DMS 273 (cell line): ENCODE measurements around the gene CHEK2.
"Not testable (repeated sequence)": the region's sequence is repeated elsewhere in the genome, so short reads cannot be mapped to it uniquely, and the experiment has no call there.

Experiments used
- DNase-seq: peaks from one replicate; lab custom pipeline; 2025; ENCODE audit not compliant: unreplicated experiment; lab: John Stamatoyannopoulos, UW

Gene CHEK2

DNA sequence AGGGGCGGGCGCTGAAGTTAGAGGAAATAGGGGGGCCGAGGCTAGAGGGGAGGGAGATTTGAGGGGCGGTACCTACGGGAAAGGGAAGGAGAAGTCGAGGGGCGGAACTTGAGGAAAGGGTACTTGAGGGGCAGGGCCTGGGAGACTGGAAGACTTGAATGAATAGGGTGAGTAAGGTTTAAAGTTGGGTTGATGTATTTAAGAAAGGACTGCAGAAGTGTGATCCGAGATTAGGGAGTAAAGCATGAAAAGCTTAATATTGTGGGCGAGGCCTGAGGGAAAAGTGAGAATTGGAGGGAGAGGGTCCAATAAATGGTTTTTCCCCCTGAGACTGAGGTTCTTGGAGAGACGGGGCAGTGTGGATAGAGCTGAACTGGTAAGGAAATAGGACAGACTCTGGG, 942 bp upstream of the CHEK2 start:
- no peak for DNase-seq

DNA sequence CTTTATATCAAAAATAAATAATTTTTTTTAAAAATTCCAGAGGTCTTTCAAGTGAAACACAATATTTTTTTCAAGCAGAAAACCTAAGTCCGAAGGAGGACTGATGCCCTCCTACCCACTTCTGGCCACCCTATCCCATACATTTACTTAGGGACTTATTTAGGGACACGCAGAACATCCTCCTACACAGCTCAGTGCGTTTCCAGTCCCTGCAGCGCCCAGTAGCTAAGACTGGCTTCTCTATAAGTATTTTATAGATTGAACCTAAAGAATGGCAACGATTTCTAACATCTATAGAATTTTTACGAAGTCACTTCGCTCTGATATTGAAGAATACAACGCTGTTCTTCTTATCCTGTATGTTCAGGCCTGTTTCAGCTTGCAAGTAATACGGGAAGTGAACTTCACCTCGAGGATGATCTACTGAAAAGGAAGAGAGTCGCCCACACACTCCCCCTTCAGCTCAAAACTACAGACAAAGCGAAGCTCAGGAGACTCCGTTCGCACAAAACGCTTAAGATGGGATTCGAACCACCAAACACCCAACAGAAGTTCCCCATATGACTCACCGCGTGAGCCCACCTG, 328 bp downstream of the CHEK2 start:
- DNase-seq: no peak

DNA sequence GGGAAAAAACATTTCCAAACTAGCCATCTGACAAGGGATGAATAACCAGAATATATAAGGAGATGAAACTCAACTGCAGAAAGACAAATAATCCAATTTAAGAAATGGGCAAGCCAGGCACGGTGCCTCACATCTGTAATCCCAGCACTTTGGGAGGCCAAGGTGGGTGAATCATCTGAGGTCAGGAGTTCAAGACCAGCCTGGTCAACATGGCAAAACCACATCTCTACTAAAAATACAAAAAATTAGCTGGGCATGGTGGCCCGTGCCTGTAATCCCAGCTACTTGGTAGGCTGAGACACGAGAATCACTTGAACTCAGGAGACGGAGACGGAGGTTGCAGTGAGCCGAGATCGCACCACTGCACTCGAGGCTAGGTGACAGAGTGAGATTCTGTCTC, 2.7 kb downstream of the CHEK2 start:
- not testable (repeated sequence) for DNase-seq

DNA sequence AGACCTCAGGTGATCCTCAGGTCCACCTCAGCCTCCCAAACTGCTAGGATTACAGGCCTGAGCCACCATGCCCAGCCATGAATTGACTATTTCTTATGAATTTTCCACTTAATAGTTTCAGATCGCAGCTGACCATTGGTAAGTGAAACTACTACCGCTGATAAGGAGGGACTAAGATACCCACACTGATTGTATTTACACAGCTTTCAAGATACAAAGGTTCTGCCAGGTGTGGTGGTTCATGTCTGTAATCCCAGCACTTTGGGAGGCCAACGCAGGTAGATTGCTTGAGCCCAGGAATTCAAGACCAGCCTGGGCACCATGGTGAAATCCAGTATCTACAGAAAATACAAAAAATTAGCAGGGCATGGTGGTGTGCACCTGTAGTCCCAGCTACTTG, 3.9 kb downstream of the CHEK2 start:
- DNase-seq: no peak

DNA sequence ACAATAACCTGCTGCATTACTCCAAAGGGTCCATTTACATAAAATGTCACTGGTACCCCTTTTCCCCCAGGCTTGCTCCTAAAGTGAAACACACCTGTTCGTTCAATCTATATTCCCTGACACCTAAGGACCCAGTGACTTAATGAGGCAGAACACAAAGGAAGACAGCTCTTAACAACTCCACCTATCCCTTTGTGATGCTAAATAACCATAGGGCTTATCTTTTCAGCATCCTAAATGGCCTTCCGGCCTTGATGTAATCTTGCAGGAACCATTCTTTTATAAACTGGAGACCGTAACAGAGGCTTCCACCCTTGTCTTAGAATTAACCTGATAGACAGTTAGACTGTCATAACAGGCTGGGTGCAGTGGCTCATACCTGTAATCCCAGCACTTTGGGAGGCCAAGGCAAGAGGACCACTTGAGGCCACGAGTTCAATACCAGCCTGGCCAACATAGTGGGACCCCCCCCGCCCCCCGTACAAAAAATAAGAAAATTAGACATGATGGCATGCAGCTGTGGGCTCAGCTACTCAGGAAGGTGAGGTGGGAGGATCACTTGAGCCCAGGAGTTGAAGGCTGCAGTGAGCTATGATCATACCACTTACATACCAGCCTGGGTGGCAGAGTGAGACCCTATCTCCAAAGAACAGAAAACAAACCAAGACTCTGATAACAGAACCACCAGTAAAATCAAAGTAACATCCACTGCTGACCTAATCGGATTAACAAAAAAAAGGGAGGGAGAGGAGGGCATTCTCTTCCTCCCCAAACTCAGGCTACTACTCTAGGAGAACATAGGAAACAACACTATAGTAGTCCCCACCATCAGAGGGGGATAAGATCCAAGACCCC, 5.1 kb downstream of the CHEK2 start:
- no peak for DNase-seq

GRCh38 chr22:28734393-28734792, 7.2 kb downstream of the CHEK2 start:
- no peak for DNase-seq

DNA sequence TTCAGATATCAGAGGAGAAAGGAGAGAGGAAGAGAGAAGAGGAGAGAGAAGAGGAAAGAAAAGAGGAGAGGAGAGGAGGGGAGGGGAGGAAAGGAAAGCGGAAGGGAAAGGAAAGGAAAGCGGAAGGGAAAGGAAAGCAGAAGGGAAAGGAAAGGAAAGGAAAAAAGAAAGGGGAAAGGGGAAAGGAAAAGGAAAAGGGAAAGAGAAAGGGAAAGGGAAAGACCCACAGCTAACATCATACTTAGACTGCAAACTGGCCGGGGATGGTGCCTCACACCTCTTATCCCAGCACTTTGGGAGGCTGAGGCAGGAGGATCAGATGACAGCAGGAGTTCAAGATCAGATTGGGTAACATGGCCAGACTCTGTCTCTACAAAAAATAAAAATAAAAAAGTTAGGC, 11.4 kb downstream of the CHEK2 start:
- no peak for DNase-seq

- DNase-seq: no peak
Observed at GRCh38 chr22:28728621-28729313, 12.9 kb downstream of the CHEK2 start.

- DNase-seq: no peak
Observed at GRCh38 chr22:28728002-28728401, 13.6 kb downstream of the CHEK2 start.

DNA sequence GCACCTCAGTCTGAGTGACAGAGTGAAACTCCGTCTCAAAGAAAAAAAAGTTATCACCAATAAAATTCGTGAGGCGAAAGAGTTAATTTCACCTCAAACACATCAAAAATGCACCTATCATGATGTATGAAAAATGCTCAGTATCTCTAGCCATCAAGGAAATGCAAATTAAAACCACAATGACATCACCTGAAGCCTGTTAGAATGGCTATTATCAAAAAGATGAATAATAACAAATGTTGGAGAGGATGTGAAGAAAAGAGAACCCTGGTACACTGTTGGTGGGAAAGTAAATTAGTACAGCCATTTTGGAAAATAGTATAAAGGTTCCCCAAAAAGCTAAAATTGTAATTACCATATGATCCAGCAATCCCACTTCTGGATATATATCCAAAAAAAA, 23.6 kb downstream of the CHEK2 start:
- DNase-seq: no peak

DNA sequence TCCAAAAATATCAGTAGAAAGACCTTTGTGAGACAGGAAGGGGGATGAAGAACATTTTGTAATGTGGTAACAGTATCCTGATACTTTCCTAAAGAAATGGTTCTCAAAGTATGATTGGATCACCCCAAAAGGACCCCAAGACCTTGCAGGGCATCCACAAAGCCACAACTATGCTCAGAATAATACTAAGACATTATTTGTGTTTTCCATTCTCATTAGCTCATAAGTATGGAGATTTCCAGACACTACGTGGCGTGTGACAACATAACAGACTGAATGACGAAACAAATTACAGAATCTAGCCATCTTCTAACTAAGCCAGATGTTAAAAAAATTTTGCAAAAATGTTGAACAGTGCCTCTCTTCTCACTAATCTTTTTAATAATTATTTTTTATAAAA, 24.9 kb downstream of the CHEK2 start:
- DNase-seq: no peak

GRCh38 chr22:28715611-28716010, 26.0 kb downstream of the CHEK2 start:
- no peak for DNase-seq

DNA sequence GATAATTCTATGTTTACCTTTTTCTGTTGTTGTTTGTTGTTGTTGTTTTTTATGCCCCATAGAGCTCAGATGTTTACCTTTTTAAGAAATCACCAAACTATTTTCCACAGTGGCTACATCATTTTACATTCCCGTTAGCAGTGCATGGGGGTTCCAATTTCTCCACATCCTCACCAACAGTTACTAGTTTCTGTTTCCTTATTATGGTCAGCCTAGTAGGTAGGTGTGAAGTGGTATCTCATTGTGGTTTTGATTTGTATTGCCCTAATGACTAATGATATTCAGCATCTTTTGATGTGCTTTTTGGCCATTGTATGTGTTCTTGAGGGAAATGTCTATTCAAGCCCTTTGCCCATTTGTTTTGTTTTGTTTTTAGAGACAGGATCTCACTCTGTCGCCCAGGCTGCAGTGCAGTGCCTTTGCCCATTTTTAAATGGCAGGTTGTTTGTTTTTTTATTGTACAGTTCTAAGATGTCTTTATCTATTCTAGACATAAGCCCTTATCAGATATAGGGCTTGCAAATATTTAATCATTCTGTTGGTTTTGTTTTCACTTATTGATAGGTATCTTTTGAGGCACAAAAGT, 27.5 kb downstream of the CHEK2 start:
- no peak for DNase-seq

DNA sequence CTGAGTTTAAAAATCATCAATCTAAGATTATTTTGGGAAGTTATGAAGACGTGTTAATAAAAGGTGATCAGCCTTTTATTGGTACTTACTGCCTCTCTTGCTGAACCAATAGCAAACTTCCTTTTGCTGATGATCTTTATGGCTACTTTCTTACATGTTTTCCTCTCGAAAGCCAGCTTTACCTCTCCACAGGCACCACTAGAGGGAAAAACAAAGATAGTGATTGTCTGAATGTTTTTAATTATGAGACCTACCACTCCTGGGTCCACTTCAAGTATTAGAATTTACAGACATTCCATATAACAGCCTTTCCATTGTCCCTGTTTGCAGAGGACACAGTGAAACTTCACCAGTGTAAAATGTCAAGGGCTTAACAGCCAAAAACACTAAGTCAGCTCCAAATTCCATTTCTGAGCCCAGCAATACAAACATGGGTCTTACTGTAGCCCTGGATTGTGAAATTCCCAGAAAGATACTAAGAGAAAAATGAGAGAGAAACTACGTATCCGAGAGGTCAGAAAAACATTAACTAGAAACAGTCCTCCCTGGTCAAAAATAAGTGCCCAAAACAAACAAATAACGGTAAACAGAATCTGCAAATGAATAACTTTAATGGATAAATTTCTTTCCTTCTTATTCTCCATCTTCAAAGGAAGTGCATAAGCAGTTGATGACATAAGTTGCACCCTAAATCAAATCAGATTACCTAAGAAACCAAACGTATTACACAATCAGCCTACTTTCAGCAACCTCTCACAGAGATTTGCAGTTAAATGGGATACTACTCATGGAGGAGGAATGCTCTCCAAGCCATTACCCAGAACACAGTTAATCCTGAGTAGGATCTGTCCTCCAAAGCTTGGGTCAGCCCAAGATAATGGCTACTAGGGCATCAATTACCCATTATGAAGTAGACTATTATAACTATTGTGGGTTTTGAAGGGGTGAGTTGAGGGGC, 29.5 kb downstream of the CHEK2 start:
- DNase-seq: no peak

- DNase-seq: no peak
Observed at GRCh38 chr22:28711341-28711740, 30.3 kb downstream of the CHEK2 start.

- DNase-seq: no peak
Observed at GRCh38 chr22:28710576-28711191, 30.9 kb downstream of the CHEK2 start.

GRCh38 chr22:28710107-28710506, 31.5 kb downstream of the CHEK2 start:
- no peak for DNase-seq

- DNase-seq: no peak
Observed at GRCh38 chr22:28706845-28707244, 34.8 kb downstream of the CHEK2 start.

DNA sequence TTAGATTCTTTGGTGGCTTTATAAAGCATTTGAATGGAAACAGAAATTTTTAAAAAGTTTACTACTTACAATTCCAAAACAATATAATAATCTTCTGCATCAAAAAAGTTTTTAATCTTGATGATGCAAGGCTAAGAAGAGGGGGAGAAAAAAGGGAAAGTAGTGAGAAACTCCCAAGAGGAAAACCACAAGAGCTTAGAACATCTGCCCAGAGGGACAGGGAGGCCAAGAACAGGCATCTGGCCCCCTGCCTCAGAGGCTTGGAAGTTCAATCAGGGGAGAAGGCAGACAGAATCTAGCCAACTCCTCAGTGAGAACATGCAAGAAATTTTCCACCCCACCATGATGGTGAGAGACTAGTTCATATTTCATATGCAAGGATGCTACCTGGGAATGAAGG, 38.2 kb downstream of the CHEK2 start:
- peak; percentile 18 for DNase-seq

DNA sequence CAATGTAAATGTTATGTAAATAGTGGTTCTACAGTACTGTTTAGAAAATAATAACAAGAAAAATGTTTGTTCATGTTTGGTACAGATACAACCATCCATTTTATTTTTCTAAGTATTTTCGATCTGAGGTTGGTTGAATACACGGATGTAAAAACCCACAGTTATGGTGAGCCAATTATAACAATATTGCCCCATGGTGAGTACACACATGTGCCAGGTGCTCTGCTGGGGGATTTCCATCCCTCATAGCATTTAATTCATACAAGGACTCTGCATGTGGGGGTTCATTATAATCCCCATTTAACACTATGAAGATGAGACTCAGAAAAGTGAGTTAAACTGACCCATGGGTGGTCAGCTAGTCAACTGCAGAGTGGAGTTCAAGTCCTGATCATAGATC, 38.7 kb downstream of the CHEK2 start:
- no peak for DNase-seq
